ENCODE measurements around the gene GGT5.

Gene GGT5

GRCh38 chr22:24282401-24282800 is 37.5 kb upstream of the GGT5 start:
- TF ChIP-seq CTCF (IDR thresholded peaks at IDR 0.05), result no peak

GRCh38 chr22:24271386-24271854 is 26.5 kb upstream of the GGT5 start:
- no peak for TF ChIP-seq CTCF (IDR thresholded peaks at IDR 0.05)

GRCh38 chr22:24270556-24271385 is 25.9 kb upstream of the GGT5 start, which contains the start of gene SPECC1L:
Gene SPECC1L (plus strand): TSS chr22:24270831. CDS start chr22:24302232, 31,401 bp downstream.
- no peak for TF ChIP-seq CTCF (IDR thresholded peaks at IDR 0.05)

- no peak for TF ChIP-seq CTCF (IDR thresholded peaks at IDR 0.05)
Measured at GRCh38 chr22:24265734-24266133, 20.9 kb upstream of the GGT5 start.

GRCh38 chr22:24259459-24259858 is 14.6 kb upstream of the GGT5 start:
- peak; percentile 41 for TF ChIP-seq CTCF (IDR thresholded peaks at IDR 0.05)

- peak; percentile 79 for TF ChIP-seq CTCF (IDR thresholded peaks at IDR 0.05)
Measured at GRCh38 chr22:24247564-24248344, 2.9 kb upstream of the GGT5 start.

GRCh38 chr22:24247011-24247507 is 2.2 kb upstream of the GGT5 start:
- no peak for TF ChIP-seq CTCF (IDR thresholded peaks at IDR 0.05)
